Fibroblast of skin of right biceps (primary cell): Measurements from ENCODE around the gene SLC50A1.

ENCODE experiments used
- DNase-seq: peaks from one replicate; pipeline ENCODE4 v3.0.0-alpha.2; 2013

SLC50A1 gene

GRCh38 chr1:155186794-155187455 is 51.3 kb downstream of the SLC50A1 start:
- DNase-seq, result no peak

DNA sequence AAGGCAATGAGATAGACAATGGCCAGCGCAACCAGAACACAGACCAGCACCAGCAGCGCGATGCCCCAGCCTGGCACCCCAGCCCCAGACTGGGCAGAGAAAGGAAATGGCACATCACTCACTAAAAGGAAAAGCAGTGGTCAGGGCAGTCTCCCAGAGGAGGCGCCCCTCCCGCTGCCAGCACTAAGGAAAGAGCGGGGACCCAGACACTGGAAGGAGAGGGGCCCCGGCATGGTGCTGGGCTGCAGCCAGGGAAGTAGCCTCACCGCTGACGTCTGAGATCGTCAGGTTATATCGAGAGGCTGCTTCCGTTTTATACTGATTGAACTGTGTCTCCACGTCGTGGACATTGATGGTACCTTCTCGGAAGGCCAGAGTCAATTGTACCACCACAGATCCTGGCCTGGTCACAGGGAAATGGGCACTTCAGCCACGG is 51.8 kb downstream of the SLC50A1 start:
- DNase-seq, result no peak

DNA sequence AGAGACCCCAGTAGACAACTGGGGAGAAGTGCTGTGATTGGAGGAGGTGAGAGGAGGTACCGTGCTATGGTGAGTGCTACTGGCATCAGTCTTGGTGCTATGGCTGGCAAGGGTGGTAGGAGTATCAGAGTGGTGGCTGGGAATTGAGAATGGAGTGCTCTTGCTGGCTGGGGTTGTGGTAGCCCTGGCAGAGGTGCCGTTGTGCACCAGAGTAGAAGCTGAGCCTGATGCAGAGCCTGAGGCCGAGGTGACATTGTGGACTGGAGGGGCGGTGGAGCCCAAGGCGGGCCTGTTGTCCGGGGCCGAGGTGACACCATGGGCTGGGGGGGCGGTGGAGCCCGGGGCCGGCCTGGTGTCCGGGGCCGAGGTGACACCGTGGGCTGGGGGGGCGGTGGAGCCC is 52.6 kb downstream of the SLC50A1 start:
- no peak for DNase-seq
